DND-41 (cell line): ENCODE data around the gene DUSP11.

Experiments used
- ATAC-seq: fragments of 200-7000 bp; cut with Tn5 transposase; 3 replicates; pipeline ENCODE4 v1.9.1; 2021; ENCODE audit warnings: low read depth; ENCODE audit not compliant: insufficient read depth
- DNase-seq: peaks from one replicate; pipeline ENCODE4 v3.0.0-alpha.2; 2020
- H2AFZ ChIP-seq: 2 replicates; pipeline ENCODE4 v1.6.0; 2012; ENCODE audit warnings: low read depth, low read length
- H3K27ac ChIP-seq: 2 replicates; pipeline ENCODE4 v1.5.1; 2012; ENCODE audit warnings: low read length, inconsistent platforms
- H3K27me3 ChIP-seq: fragments of 200-600 bp; sonication (generic); 2 replicates; pipeline ENCODE4 v1.6.0; 2012; ENCODE audit warnings: low read length, mild to moderate bottlenecking, inconsistent platforms; ENCODE audit not compliant: insufficient read depth, poor library complexity
- H3K36me3 ChIP-seq: 2 replicates; pipeline ENCODE4 v1.5.1; 2012; ENCODE audit warnings: low read length, inconsistent platforms; ENCODE audit not compliant: insufficient read depth
- H3K4me1 ChIP-seq: 2 replicates; pipeline ENCODE4 v1.5.1; 2012; ENCODE audit warnings: mild to moderate bottlenecking, low read length; ENCODE audit not compliant: insufficient read depth
- H3K4me2 ChIP-seq: 2 replicates; pipeline ENCODE4 v1.6.0; 2012; ENCODE audit warnings: mild to moderate bottlenecking, moderate library complexity, low read length, inconsistent platforms; ENCODE audit not compliant: insufficient read depth
- H3K4me3 ChIP-seq, 2 experiments: fragments of 200-600 bp in 1 of 2; shearing (Covaris generic) in 1 of 2; 2 replicates each; pipeline ENCODE4 v1.5.1; 2012 to 2016; ENCODE audit warnings: inconsistent platforms in 2 of 2, low read length in 2 of 2, mild to moderate bottlenecking in 2 of 2, low read depth in 1 of 2, moderate library complexity in 1 of 2
- H3K79me2 ChIP-seq: 2 replicates; pipeline ENCODE4 v1.6.0; 2012; ENCODE audit warnings: low read length, inconsistent platforms; ENCODE audit not compliant: insufficient read depth
- H3K9ac ChIP-seq: 2 replicates; pipeline ENCODE4 v1.6.0; 2012; ENCODE audit warnings: low read depth, mild to moderate bottlenecking, inconsistent platforms, low read length, moderate library complexity
- H3K9me3 ChIP-seq: 2 replicates; pipeline ENCODE4 v1.5.1; 2012; ENCODE audit warnings: low read length, moderate library complexity, mild to moderate bottlenecking, inconsistent platforms; ENCODE audit not compliant: insufficient read depth, severe bottlenecking
- H4K20me1 ChIP-seq: 2 replicates; pipeline ENCODE4 v1.6.0; 2012; ENCODE audit warnings: low read length; ENCODE audit not compliant: insufficient read depth
- EZH2 ChIP-seq: IDR thresholded peaks from 3 replicates; pipeline ENCODE4 v1.6.1; 2012; ENCODE audit warnings: borderline replicate concordance, low read depth, mild to moderate bottlenecking, moderate library complexity, low read length, inconsistent platforms; ENCODE audit not compliant: severe bottlenecking
- TF ChIP-seq, protein P1 (sequence below): IDR thresholded peaks from 2 replicates; pipeline ENCODE4 v1.5.1; 2012; ENCODE audit warnings: borderline replicate concordance, low read length, moderate library complexity, mild to moderate bottlenecking; ENCODE audit not compliant: poor library complexity, severe bottlenecking; ENCODE audit errors: extremely low read depth

DUSP11 gene

DNA sequence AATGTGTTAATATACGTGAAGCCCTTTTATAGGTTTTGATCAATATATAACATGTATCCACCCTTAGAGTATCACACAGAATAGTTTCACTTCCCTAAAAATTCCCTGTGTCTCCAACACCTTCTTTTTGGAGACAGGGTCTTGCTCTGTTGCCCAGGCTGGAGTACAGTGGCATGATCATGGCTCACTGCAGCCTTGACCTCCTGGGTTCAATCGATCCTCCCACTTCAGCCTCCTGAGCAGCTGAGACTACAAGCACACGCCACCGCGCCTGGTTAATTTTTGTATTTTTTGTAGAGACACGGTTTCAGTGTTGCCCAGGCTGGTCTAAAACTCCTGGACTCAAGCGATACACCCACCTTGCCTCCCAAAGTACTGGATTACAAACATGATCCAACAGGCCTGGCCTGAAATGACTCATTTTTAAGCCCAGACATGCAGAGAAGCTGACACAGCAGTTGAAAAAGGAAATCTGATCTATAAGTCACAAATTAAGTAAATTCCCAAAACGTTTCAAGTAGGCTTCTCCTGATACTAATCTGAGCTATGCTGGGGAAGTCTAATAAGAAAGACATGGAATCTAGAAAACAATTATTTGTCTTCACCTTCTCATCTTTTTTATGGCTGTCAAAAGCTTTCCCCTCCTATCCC, 2.9 kb downstream of the DUSP11 start:
- Histone ChIP-seq H3K9ac (no peak overlapping the region), H2AFZ (no peak overlapping the region), H3K36me3 (peaks cover 49% of the 10 kb centered on the region), H3K27ac (no peak overlapping the region), H4K20me1 (no peaks in the 10 kb centered on the region), H3K9me3 (no peaks in the 10 kb centered on the region), H3K27me3 (no peaks in the 10 kb centered on the region), H3K4me3 (no peak overlapping the region), H3K4me1 (peaks cover 27% of the 10 kb centered on the region), H3K4me2 (no peak overlapping the region), H3K79me2 (peaks cover 31% of the 10 kb centered on the region)
- TF ChIP-seq, protein P1, sequence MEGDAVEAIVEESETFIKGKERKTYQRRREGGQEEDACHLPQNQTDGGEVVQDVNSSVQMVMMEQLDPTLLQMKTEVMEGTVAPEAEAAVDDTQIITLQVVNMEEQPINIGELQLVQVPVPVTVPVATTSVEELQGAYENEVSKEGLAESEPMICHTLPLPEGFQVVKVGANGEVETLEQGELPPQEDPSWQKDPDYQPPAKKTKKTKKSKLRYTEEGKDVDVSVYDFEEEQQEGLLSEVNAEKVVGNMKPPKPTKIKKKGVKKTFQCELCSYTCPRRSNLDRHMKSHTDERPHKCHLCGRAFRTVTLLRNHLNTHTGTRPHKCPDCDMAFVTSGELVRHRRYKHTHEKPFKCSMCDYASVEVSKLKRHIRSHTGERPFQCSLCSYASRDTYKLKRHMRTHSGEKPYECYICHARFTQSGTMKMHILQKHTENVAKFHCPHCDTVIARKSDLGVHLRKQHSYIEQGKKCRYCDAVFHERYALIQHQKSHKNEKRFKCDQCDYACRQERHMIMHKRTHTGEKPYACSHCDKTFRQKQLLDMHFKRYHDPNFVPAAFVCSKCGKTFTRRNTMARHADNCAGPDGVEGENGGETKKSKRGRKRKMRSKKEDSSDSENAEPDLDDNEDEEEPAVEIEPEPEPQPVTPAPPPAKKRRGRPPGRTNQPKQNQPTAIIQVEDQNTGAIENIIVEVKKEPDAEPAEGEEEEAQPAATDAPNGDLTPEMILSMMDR = no peak
- TF ChIP-seq EZH2 = no peak
- ATAC-seq (no peak), DNase-seq (no peak)

DNA sequence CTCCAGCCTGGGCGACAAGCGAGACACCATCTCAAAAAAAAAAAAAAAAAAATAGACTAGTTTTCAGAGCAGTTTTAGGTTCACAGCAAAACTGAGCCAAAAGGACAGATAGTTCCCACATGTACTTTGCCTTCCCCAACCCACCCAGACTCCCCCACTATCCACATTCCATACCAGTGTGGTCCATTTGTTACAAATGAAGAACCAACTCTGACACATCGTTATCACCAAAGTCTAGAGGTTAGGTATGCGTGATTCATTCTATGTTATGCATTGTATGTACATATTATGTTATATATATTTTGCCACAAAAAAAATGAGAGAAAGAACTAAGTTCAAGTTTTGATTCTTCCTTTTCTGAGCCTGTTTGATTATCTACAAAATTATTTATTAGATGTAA, 3.5 kb downstream of the DUSP11 start:
- Histone ChIP-seq H3K79me2 (peaks cover 31% of the 10 kb centered on the region), H2AFZ (no peak overlapping the region), H3K4me2 (no peak overlapping the region), H4K20me1 (no peaks in the 10 kb centered on the region), H3K27ac (no peak overlapping the region), H3K27me3 (no peaks in the 10 kb centered on the region), H3K4me1 (peaks cover 27% of the 10 kb centered on the region), H3K4me3 (no peak overlapping the region), H3K9ac (no peak overlapping the region), H3K9me3 (no peaks in the 10 kb centered on the region), H3K36me3 (peaks cover 50% of the 10 kb centered on the region)
- DNase-seq (no peak), ATAC-seq (no peak)
- TF ChIP-seq EZH2 = no peak
- TF ChIP-seq, protein P1 = no peak

DNA sequence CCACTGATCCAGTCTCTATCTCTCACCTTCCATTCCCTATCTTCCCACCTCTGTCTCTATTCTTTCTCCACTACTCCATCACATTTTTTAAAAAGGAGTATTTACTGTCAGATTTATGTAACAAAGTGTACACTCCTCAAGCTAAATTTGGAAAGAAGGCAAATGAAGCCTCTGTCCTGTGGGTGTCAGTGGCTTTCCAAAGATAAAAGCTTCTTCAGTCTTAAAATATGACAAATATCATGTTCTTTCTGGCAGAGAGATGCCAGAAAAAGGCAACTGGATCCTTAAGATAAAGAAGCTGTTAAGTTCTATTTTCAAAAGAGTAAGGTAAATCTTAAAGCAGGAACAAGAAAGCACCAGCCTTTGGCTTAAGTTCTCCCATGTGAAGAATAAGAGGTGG, 7.1 kb downstream of the DUSP11 start:
- Histone ChIP-seq H4K20me1 (no peaks in the 10 kb centered on the region), H3K27ac (no peak overlapping the region), H3K4me2 (no peak overlapping the region), H3K9ac (no peak overlapping the region), H3K27me3 (no peaks in the 10 kb centered on the region), H3K79me2 (peaks cover 11% of the 10 kb centered on the region; the same call in 1 of the 2 replicates), H3K36me3 (peaks cover 78% of the 10 kb centered on the region), H3K9me3 (no peaks in the 10 kb centered on the region), H3K4me3 (no peak overlapping the region), H3K4me1 (peaks cover 5% of the 10 kb centered on the region; the same call in 1 of the 2 replicates), H2AFZ (no peak overlapping the region)
- TF ChIP-seq, protein P1 = no peak
- no peak for TF ChIP-seq EZH2
- no peak for ATAC-seq
- DNase-seq = no peak

DNA sequence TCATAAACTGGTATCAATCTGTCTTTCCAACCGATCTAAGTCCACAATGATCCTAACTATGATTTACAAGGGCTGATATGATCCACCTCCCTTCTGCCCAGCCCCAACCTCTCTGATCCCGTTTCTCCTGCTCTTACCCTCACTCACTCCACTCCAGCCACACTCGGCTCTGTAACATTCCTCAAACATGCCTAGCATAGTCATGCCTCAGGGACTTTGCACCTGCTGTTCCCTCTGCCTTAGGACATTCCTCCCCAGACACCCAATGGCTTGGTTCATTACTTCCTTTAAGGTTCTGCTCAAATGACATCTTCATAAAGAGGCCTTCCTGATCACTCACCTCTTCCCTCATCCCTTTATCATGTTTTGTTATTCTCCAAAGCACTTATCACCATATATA, 9.2 kb downstream of the DUSP11 start:
- TF ChIP-seq, protein P1 = no peak
- no peak for TF ChIP-seq EZH2
- DNase-seq (no peak), ATAC-seq (no peak)
- Histone ChIP-seq H3K27me3 (no peaks in the 10 kb centered on the region), H3K27ac (no peak overlapping the region), H3K9me3 (no peaks in the 10 kb centered on the region), H4K20me1 (no peaks in the 10 kb centered on the region), H3K4me2 (no peak overlapping the region), H3K9ac (no peak overlapping the region), H3K36me3 (peaks cover 80% of the 10 kb centered on the region), H3K79me2 (no peaks in the 10 kb centered on the region), H2AFZ (no peak overlapping the region), H3K4me1 (no peaks in the 10 kb centered on the region), H3K4me3 (no peak overlapping the region)
